MCF 10A (cell line): Measurements from ENCODE around the gene UNKL. TPM values are rescaled to one million over a fixed set of nuclear protein-coding genes. Genes with fewer than 3 reads are reported as not detected.

Experiments
- BruUV-seq: library from RNA; stranded (reverse); fragments of 400-500 nt; replicated peaks from 2 replicates; lab custom pipeline; 2021; lab: Mats Ljungman, UMichigan
- CTCF ChIA-PET: fragments of 300-600 bp; sonication (Branson Sonifier 250); formaldehyde crosslinking; extraction: SDS; loops from one replicate; lab custom pipeline; 2021; ENCODE audit warnings: antibody characterized with exemption, inconsistent platforms; lab: Yijun Ruan, JAX
- POLR2A ChIA-PET: fragments of 300-600, 350-650 bp; sonication (Branson Sonifier 250); formaldehyde crosslinking; extraction: SDS; loops from one replicate; lab custom pipeline; 2020; ENCODE audit warnings: antibody characterized with exemption, inconsistent platforms; lab: Yijun Ruan, JAX
- DNase-seq: peaks from one replicate; pipeline ENCODE4 v3.0.0-alpha.2; 2018; ENCODE audit not compliant: unreplicated experiment
- H3K27ac Mint-ChIP-seq: one replicate; pipeline ENCODE4 v1.8.0; 2022; ENCODE audit warnings: mild to moderate bottlenecking, low read depth, mixed read lengths; ENCODE audit not compliant: unreplicated experiment
- H3K27me3 Mint-ChIP-seq: one replicate; pipeline ENCODE4 v1.8.0; 2022; ENCODE audit warnings: mixed read lengths; ENCODE audit not compliant: insufficient read depth, unreplicated experiment
- H3K36me3 Mint-ChIP-seq: one replicate; pipeline ENCODE4 v1.8.0; 2022; ENCODE audit warnings: mild to moderate bottlenecking, moderate library complexity, mixed read lengths; ENCODE audit not compliant: insufficient read depth, unreplicated experiment
- H3K4me1 Mint-ChIP-seq: one replicate; pipeline ENCODE4 v1.8.0; 2022; ENCODE audit warnings: mixed read lengths; ENCODE audit not compliant: insufficient read depth, unreplicated experiment
- H3K4me3 Mint-ChIP-seq: one replicate; pipeline ENCODE4 v1.8.0; 2022; ENCODE audit warnings: mild to moderate bottlenecking, moderate library complexity, mixed read lengths; ENCODE audit not compliant: unreplicated experiment
- H3K9me3 Mint-ChIP-seq: one replicate; pipeline ENCODE4 v1.8.0; 2022; ENCODE audit warnings: mixed read lengths; ENCODE audit not compliant: unreplicated experiment
- intact Hi-C: fragments of 100-400 bp; cut with micrococcal nuclease; formaldehyde crosslinking; loops from 2 replicates; pipeline ENCODE4 v1.14.1; 2022
- total RNA-seq: library from RNA; stranded (reverse); gene quantifications from 2 replicates; pipeline ENCODE4 v1.2.3, GENCODE V29; 2022
- TF ChIP-seq, protein P1 (sequence below): fragments of 200-600 bp; IDR thresholded peaks from one replicate; pipeline ENCODE4 v1.8.0; 2022; ENCODE audit warnings: antibody characterized with exemption, mild to moderate bottlenecking; ENCODE audit not compliant: unreplicated experiment

Gene UNKL
- total RNA-seq, 1 experiment from 2014 or later = 12.3 TPM

GRCh38 chr16:1392826-1393225 is 21.7 kb downstream of the UNKL start:
- H3K27me3 Mint-ChIP-seq = no peaks in the 10 kb centered on the region
- CTCF ChIA-PET = interaction anchor here (0.8 kb wide), 1 partner anchor 9 kb away, joined by 4 read pairs; no protein-coding TSS in a partner anchor
- POLR2A ChIA-PET = no interaction called here
- TF ChIP-seq, protein P1, sequence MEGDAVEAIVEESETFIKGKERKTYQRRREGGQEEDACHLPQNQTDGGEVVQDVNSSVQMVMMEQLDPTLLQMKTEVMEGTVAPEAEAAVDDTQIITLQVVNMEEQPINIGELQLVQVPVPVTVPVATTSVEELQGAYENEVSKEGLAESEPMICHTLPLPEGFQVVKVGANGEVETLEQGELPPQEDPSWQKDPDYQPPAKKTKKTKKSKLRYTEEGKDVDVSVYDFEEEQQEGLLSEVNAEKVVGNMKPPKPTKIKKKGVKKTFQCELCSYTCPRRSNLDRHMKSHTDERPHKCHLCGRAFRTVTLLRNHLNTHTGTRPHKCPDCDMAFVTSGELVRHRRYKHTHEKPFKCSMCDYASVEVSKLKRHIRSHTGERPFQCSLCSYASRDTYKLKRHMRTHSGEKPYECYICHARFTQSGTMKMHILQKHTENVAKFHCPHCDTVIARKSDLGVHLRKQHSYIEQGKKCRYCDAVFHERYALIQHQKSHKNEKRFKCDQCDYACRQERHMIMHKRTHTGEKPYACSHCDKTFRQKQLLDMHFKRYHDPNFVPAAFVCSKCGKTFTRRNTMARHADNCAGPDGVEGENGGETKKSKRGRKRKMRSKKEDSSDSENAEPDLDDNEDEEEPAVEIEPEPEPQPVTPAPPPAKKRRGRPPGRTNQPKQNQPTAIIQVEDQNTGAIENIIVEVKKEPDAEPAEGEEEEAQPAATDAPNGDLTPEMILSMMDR = no peak
- H3K27ac Mint-ChIP-seq = no peak overlapping the region
- intact Hi-C loops = no loop called here
- peaks cover 13% of the 10 kb centered on the region for H3K36me3 Mint-ChIP-seq
- no peaks in the 10 kb centered on the region for H3K9me3 Mint-ChIP-seq
- DNase-seq = no peak
- no TSS peak for BruUV-seq
- H3K4me3 Mint-ChIP-seq = no peak overlapping the region
- H3K4me1 Mint-ChIP-seq = no peaks in the 10 kb centered on the region

- no peak overlapping the region for H3K4me3 Mint-ChIP-seq
- no peaks in the 10 kb centered on the region for H3K4me1 Mint-ChIP-seq
- POLR2A ChIA-PET = interaction anchor here (0.9 to 1.5 kb wide), 2 partner anchors 11 to 15 kb away, joined by 3 to 4 read pairs; no protein-coding TSS in a partner anchor
- intact Hi-C loops = no loop called here
- no peak for DNase-seq
- no peak overlapping the region for H3K27ac Mint-ChIP-seq
- TF ChIP-seq, protein P1 = no peak
- CTCF ChIA-PET = interaction anchor here (0.7 kb wide), 1 partner anchor 21 kb away, joined by 3 read pairs; no protein-coding TSS in a partner anchor
- no peaks in the 10 kb centered on the region for H3K27me3 Mint-ChIP-seq
- peaks cover 7% of the 10 kb centered on the region for H3K36me3 Mint-ChIP-seq
- no peaks in the 10 kb centered on the region for H3K9me3 Mint-ChIP-seq
- no TSS peak for BruUV-seq
These were observed 24.2 kb downstream of the UNKL start for GRCh38 chr16:1390239-1390779.

GRCh38 chr16:1389762-1390161 is 24.7 kb downstream of the UNKL start:
- Mint-ChIP-seq H3K27me3 (no peaks in the 10 kb centered on the region), H3K9me3 (no peaks in the 10 kb centered on the region), H3K4me1 (no peaks in the 10 kb centered on the region), H3K27ac (no peak overlapping the region), H3K4me3 (no peak overlapping the region), H3K36me3 (peaks cover 7% of the 10 kb centered on the region)
- intact Hi-C loops = no loop called here
- ChIA-PET CTCF (no interaction called here), POLR2A (interaction anchor here (0.9 kb wide), 1 partner anchor 16 kb away, joined by 3 read pairs; no protein-coding TSS in a partner anchor)
- BruUV-seq = no TSS peak
- TF ChIP-seq, protein P1 = no peak
- no peak for DNase-seq

DNA sequence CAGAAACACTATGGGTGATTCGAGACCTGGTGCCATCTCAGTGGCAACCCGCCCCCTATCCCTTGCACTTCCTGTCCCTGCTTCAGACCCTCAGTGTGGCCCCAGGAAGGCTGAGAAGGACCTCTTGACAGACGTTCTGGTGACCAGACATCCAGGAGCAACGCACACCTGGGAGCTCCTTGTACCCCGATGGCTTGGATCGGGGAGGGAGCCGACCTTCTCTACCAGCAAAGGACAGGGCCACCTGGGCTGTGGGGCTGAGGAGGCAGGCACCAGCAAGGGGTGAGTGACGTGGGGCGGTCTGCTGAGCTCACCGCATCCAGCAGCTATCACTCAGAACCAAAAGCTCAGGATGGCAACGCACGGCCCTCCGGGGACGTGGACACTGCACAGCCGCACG is 27.2 kb downstream of the UNKL start:
- no peak overlapping the region for H3K4me3 Mint-ChIP-seq
- TF ChIP-seq, protein P1 = no peak
- no peaks in the 10 kb centered on the region for H3K27me3 Mint-ChIP-seq
- no peaks in the 10 kb centered on the region for H3K9me3 Mint-ChIP-seq
- H3K27ac Mint-ChIP-seq = no peak overlapping the region
- no peak for DNase-seq
- H3K4me1 Mint-ChIP-seq = no peaks in the 10 kb centered on the region
- H3K36me3 Mint-ChIP-seq = peaks cover 18% of the 10 kb centered on the region
- ChIA-PET POLR2A (no interaction called here), CTCF (no interaction called here)
- no TSS peak for BruUV-seq
- intact Hi-C loops = no loop called here
